Activated CD4-positive, alpha-beta T cell treated with anti-CD3 and anti-CD28 coated beads for 36 hours (primary cell): ENCODE measurements around the gene SCAMP3. TPM values are rescaled to one million over a fixed set of nuclear protein-coding genes. Genes with fewer than 3 reads are reported as not detected.

ENCODE experiments used
- ATAC-seq: fragments of 200-7000 bp; cut with Tn5 transposase; one replicate; pipeline ENCODE4 v1.10.0; 2021; ENCODE audit warnings: mild to moderate bottlenecking, moderate library complexity
- CTCF ChIA-PET: fragments of 350-600 bp; sonication (Branson Sonifier 250); formaldehyde crosslinking; loops from one replicate; lab custom pipeline; 2021; ENCODE audit warnings: antibody characterized with exemption; lab: Charles Lee
- POLR2A ChIA-PET: fragments of 350-600 bp; sonication (Branson Sonifier 250); formaldehyde crosslinking; loops from one replicate; lab custom pipeline; 2021; ENCODE audit warnings: antibody characterized with exemption, inconsistent platforms; lab: Charles Lee
- DNase-seq: peaks from one replicate; pipeline ENCODE4 v3.0.0-alpha.2; 2020
- H3K27ac Mint-ChIP-seq: one replicate; pipeline ENCODE4 v1.8.0; 2021; ENCODE audit warnings: mixed read lengths
- H3K27me3 Mint-ChIP-seq: one replicate; pipeline ENCODE4 v1.8.0; 2021; ENCODE audit warnings: mixed read lengths
- H3K36me3 Mint-ChIP-seq: one replicate; pipeline ENCODE4 v1.8.0; 2021; ENCODE audit warnings: low read depth, mixed read lengths
- H3K4me1 Mint-ChIP-seq: one replicate; pipeline ENCODE4 v1.8.0; 2021; ENCODE audit warnings: mixed read lengths
- H3K4me3 Mint-ChIP-seq: one replicate; pipeline ENCODE4 v1.8.0; 2021; ENCODE audit warnings: mild to moderate bottlenecking, moderate library complexity, mixed read lengths
- H3K9me3 Mint-ChIP-seq: one replicate; pipeline ENCODE4 v1.8.0; 2021; ENCODE audit warnings: low read depth, mixed read lengths
- intact Hi-C, 2 experiments: fragments of 100-400 bp; cut with DNase I in 1 of 2; cut with micrococcal nuclease in 1 of 2; formaldehyde crosslinking; loops; one replicate each; pipeline versions ENCODE4 v1.14.2 to v1.15.1; 2022 to 2024; cut with DNase I, micrococcal nuclease
- total RNA-seq, 2 experiments: library from RNA; stranded (reverse); gene quantifications; one replicate each; pipeline ENCODE4 v1.2.3, GENCODE V29; 2021

The SCAMP3 gene
- total RNA-seq, 2 experiments from 2014 or later: 82.0 to 95.5 TPM

GRCh38 chr1:155206891-155207805 lies 55.0 kb downstream of the SCAMP3 start:
- Mint-ChIP-seq H3K4me1 (peaks cover 29% of the 10 kb centered on the region), H3K36me3 (peaks cover 3% of the 10 kb centered on the region), H3K27ac (peak overlapping the region; percentile 86), H3K4me3 (peak overlapping the region; percentile 62), H3K9me3 (no peaks in the 10 kb centered on the region), H3K27me3 (no peaks in the 10 kb centered on the region)
- ATAC-seq (peak; percentile 60), DNase-seq (peak; percentile 95)
- ChIA-PET CTCF (interaction anchor here (0.5 to 3.8 kb wide), 21 partner anchors 9 to 859 kb away, joined by 3 to 20 read pairs (median 4); partner anchors contain the start of genes FDPS, RUSC1 and SLC50A1), POLR2A (interaction anchor here (1.0 kb wide), 1 partner anchor 14 kb away, joined by 3 read pairs; no protein-coding TSS in a partner anchor)
- intact Hi-C loops: loop anchor here (1.0 to 5.0 kb wide), 5 partner anchors 19 to 386 kb away; partner anchors contain the start of gene RUSC1 (in 1 of the 2)

Other genes starting within 250 kb of the SCAMP3 start
- under 1 TPM; 0.46 to 0.67 TPM for gene DCST2, start 228.6 kb downstream of the SCAMP3 start, total RNA-seq
- not detected for gene DCST1, start 228.5 kb downstream of the SCAMP3 start, total RNA-seq
- 10 to 100 TPM; 42.4 to 48.8 TPM for gene ADAM15, start 211.0 kb downstream of the SCAMP3 start, total RNA-seq
- gene EFNA4, start 198.6 kb downstream of the SCAMP3 start, total RNA-seq: 1 to 10 TPM; 6.3 to 6.5 TPM
- 1 to 10 TPM; 5.1 to 6.9 TPM for gene EFNA3, start 183.5 kb downstream of the SCAMP3 start, total RNA-seq
- gene EFNA1, start 134.5 kb downstream of the SCAMP3 start, total RNA-seq: 1 to 10 TPM in 1 of 2 experiments, under 1 TPM in 1; 0.82 to 1.1 TPM
- 10 to 100 TPM; 50.2 to 58.0 TPM for gene SLC50A1, start 126.5 kb downstream of the SCAMP3 start, total RNA-seq
- gene DPM3, start 121.8 kb downstream of the SCAMP3 start, total RNA-seq: 10 to 100 TPM; 29.8 to 34.3 TPM
- gene KRTCAP2, start 89.1 kb downstream of the SCAMP3 start, total RNA-seq: 100 to 1,000 TPM; 125 to 300 TPM
- 1 to 10 TPM; 6.3 to 6.9 TPM for gene TRIM46, start 88.5 kb downstream of the SCAMP3 start, total RNA-seq
- 10 to 100 TPM; 12.8 to 13.7 TPM for gene THBS3, start 54.5 kb downstream of the SCAMP3 start, total RNA-seq
- gene MTX1, start 53.7 kb downstream of the SCAMP3 start, total RNA-seq: 10 to 100 TPM; 52.8 to 52.9 TPM
- gene ENTREP3, start 6.9 kb downstream of the SCAMP3 start, total RNA-seq: 10 to 100 TPM; 29.7 to 34.8 TPM
- 10 to 100 TPM; 81.4 to 86.6 TPM for gene CLK2, start 11.1 kb upstream of the SCAMP3 start, total RNA-seq
- gene HCN3, start 15.1 kb upstream of the SCAMP3 start, total RNA-seq: 1 to 10 TPM; 1.9 to 2.3 TPM
- not detected for gene PKLR, start 39.1 kb upstream of the SCAMP3 start, total RNA-seq
- 100 to 1,000 TPM; 255 to 354 TPM for gene FDPS, start 46.5 kb upstream of the SCAMP3 start, total RNA-seq
- gene RUSC1, start 58.5 kb upstream of the SCAMP3 start, total RNA-seq: 10 to 100 TPM; 21.3 to 22.2 TPM